ENCODE data around the gene GLP1R. TPM values are rescaled to one million over a fixed set of nuclear protein-coding genes. Genes with fewer than 3 reads are reported as not detected.

GLP1R gene
- total RNA-seq, 4 donors from 2014 or later = not detected

GRCh38 chr6:39026175-39026574 lies 22.4 kb upstream of the GLP1R start:
- in situ Hi-C loops (cut with MboI; ENCODE audit: low sequenced_read_pairs in 4 of 4) (no loop called here), intact Hi-C loops (cut with DNase I; ENCODE audit: low total_unique reads) (no loop called here)
- H3K9me3 ChIP-seq = no peaks in the 10 kb centered on the region
- no peak overlapping the region for H3K4me3 ChIP-seq
- H3K27me3 ChIP-seq = no peaks in the 10 kb centered on the region
- TF ChIP-seq POLR2A (IDR thresholded peaks at IDR 0.05) (no peak), CTCF (IDR thresholded peaks at IDR 0.05 in 4 of 5, conservative IDR thresholded peaks at IDR 0.05 in 1 of 5) (no peak)
- H3K4me1 ChIP-seq = no peaks in the 10 kb centered on the region
- ATAC-seq = no peak
- DNase-seq = no peak
- H3K36me3 ChIP-seq = no peaks in the 10 kb centered on the region
- H3K27ac ChIP-seq = no peak overlapping the region

DNA sequence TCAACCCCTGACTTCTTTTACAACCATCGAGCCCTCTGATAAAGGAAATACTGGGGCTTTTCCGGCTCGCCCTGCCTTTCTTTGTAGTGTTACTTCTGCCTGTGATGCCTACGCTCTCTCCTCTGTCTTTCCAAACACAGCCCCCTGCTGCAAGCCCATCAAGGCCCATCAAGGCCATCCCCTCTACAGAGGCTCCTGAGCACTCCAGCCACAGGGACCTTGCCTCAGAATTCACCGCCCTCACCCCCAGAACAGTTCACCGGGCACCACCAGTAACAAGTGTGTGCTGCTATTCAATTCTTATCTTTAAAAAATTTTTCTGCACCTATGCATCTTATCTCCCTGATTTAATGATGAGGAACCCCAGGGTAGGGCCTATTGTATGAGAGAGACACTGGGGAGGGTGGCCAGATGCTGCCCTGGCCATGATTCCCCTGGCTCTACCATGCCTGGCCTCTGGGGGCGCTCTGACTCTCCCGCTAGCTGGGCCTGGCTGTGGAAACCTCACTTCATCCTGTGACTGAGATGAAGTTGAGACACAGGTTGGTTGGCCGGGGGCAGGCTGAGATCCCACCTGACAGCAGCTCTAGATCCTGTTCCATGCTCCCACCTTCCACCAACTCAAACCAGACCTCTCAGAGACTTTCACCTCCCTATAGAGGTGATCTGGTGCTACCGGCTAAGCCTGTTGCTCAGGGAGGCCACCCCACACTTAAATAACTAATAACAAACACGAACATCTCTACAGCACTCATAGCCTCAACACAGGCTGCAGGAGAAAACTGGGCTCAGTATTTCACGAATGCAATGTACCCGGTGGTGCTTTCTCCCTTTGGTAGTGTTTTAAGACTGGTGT lies 19.2 kb upstream of the GLP1R start:
- ATAC-seq (no peak), DNase-seq (no peak)
- in situ Hi-C loops (cut with MboI; ENCODE audit: low sequenced_read_pairs in 4 of 4) = no loop called here
- TF ChIP-seq POLR2A (IDR thresholded peaks at IDR 0.05) = no peak
- peak in 3 of 5 experiments; percentile 12 to 43 (median 20) for TF ChIP-seq CTCF (IDR thresholded peaks at IDR 0.05 in 4 of 5, conservative IDR thresholded peaks at IDR 0.05 in 1 of 5)
- no peaks in the 10 kb centered on the region for H3K27me3 ChIP-seq
- H3K4me3 ChIP-seq = no peak overlapping the region
- intact Hi-C loops (cut with DNase I; ENCODE audit: low total_unique reads) = no loop called here
- no peaks in the 10 kb centered on the region for H3K9me3 ChIP-seq
- H3K36me3 ChIP-seq = no peaks in the 10 kb centered on the region
- no peaks in the 10 kb centered on the region for H3K4me1 ChIP-seq
- no peak overlapping the region for H3K27ac ChIP-seq

DNA sequence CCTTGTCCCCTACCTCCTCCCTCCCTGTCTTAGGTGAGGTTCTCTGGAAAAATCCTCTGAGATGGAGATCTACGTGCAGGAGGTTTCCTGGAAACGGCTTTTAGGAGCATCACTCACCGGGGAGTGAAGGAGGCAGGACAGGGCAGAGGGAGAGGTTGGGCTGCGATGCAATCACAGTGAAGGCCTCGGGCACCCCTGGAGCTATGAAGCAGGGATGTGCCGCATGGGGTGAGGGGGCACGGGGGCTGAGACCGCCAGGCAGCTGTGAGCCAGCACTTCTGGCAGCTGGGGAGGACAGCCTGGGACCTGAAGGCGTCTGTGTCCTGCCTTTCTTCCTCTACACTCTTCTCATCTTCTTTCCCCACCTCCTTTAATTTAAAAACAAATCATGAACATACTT lies 12.9 kb upstream of the GLP1R start:
- Histone ChIP-seq H3K9me3 (no peaks in the 10 kb centered on the region), H3K27ac (no peak overlapping the region), H3K36me3 (no peaks in the 10 kb centered on the region), H3K4me1 (no peaks in the 10 kb centered on the region), H3K4me3 (no peak overlapping the region), H3K27me3 (peaks cover 13 to 25% (median 24%) of the 10 kb centered on the region in 3 donors)
- TF ChIP-seq CTCF (IDR thresholded peaks at IDR 0.05 in 4 of 5, conservative IDR thresholded peaks at IDR 0.05 in 1 of 5) (no peak), POLR2A (IDR thresholded peaks at IDR 0.05) (no peak)
- in situ Hi-C loops (cut with MboI; ENCODE audit: low sequenced_read_pairs in 4 of 4) (no loop called here), intact Hi-C loops (cut with DNase I; ENCODE audit: low total_unique reads) (no loop called here)
- DNase-seq = no peak
- ATAC-seq = no peak

GRCh38 chr6:39037082-39037508 lies 11.5 kb upstream of the GLP1R start:
- no peak for TF ChIP-seq CTCF (IDR thresholded peaks at IDR 0.05 in 4 of 5, conservative IDR thresholded peaks at IDR 0.05 in 1 of 5)
- TF ChIP-seq POLR2A (IDR thresholded peaks at IDR 0.05) = no peak
- no peak overlapping the region for H3K4me3 ChIP-seq
- H3K27ac ChIP-seq = no peak overlapping the region
- intact Hi-C loops (cut with DNase I; ENCODE audit: low total_unique reads) = no loop called here
- H3K4me1 ChIP-seq = no peaks in the 10 kb centered on the region
- ATAC-seq (no peak), DNase-seq (no peak)
- peaks cover 13 to 26% (median 25%) of the 10 kb centered on the region in 3 donors for H3K27me3 ChIP-seq
- no peaks in the 10 kb centered on the region for H3K36me3 ChIP-seq
- H3K9me3 ChIP-seq = no peaks in the 10 kb centered on the region
- in situ Hi-C loops (cut with MboI; ENCODE audit: low sequenced_read_pairs in 4 of 4) = no loop called here

Data from gastrocnemius medialis (tissue), 4 donors.